H1 (cell line): Measurements from ENCODE around the gene EEPD1. TPM values are rescaled to one million over a fixed set of nuclear protein-coding genes. Genes with fewer than 3 reads are reported as not detected.

ENCODE experiments used
- CTCF ChIA-PET: fragments of 300-600 bp; sonication (Branson Sonifier 250); formaldehyde crosslinking; loops from one replicate; lab custom pipeline; 2021; ENCODE audit not compliant: partially characterized antibody; lab: Charles Lee
- POLR2A ChIA-PET: fragments of 300-600 bp; sonication (Branson Sonifier 250); formaldehyde crosslinking; loops from one replicate; lab custom pipeline; 2021; ENCODE audit warnings: inconsistent platforms; ENCODE audit not compliant: partially characterized antibody; lab: Charles Lee
- DNase-seq, 2 experiments: peaks; one replicate each; pipeline versions ENCODE4 v3.0.0 to v3.0.0-alpha.2; 2010 to 2022; ENCODE audit warnings: low spot score in 2 of 2, low read depth in 1 of 2, mixed read lengths in 1 of 2
- FAIRE-seq: peaks from 2 replicates; lab custom pipeline; 2011; peaks lifted over from hg19 to GRCh38; lab: Jason Lieb, UNC
- H2AFZ ChIP-seq: 2 replicates; pipeline ENCODE4 v1.8.1; 2012; ENCODE audit warnings: low read length, inconsistent platforms
- H2AK5ac ChIP-seq: 2 replicates; pipeline ENCODE4 v1.6.1; 2013; ENCODE audit warnings: low read depth, low read length
- H2BK120ac ChIP-seq: replicated peaks from 2 replicates; pipeline ENCODE3; 2013; ENCODE audit warnings: low read depth, low read length, inconsistent platforms
- H2BK12ac ChIP-seq: 2 replicates; pipeline ENCODE4 v1.6.1; 2013; ENCODE audit warnings: low read depth, low read length
- H2BK15ac ChIP-seq: 2 replicates; pipeline ENCODE4 v1.6.1; 2013; ENCODE audit warnings: low read length
- H2BK20ac ChIP-seq: 2 replicates; pipeline ENCODE4 v1.6.1; 2013; ENCODE audit warnings: low read length
- H2BK5ac ChIP-seq: 2 replicates; pipeline ENCODE4 v1.6.1; 2013; ENCODE audit warnings: low read depth, low read length
- H3K14ac ChIP-seq: 2 replicates; pipeline ENCODE4 v1.6.1; 2013; ENCODE audit warnings: inconsistent platforms; ENCODE audit not compliant: insufficient read length
- H3K18ac ChIP-seq: 2 replicates; pipeline ENCODE4 v1.6.1; 2013; ENCODE audit warnings: low read length; ENCODE audit errors: extremely low read depth
- H3K23ac ChIP-seq: 2 replicates; pipeline ENCODE4 v1.6.1; 2013; ENCODE audit warnings: inconsistent platforms; ENCODE audit not compliant: insufficient read length
- H3K23me2 ChIP-seq: 2 replicates; pipeline ENCODE4 v1.6.1; 2013; ENCODE audit warnings: low read depth, low read length
- H3K27ac ChIP-seq: 2 replicates; pipeline ENCODE4 v1.6.1; 2011; ENCODE audit warnings: low read depth, low read length, inconsistent platforms
- H3K27me3 ChIP-seq, 4 experiments: replicated peaks in 1 of 4; 1 replicate in 1 of 4; 2 replicates in 3 of 4; pipeline versions ENCODE4 v1.6.1 to v1.8.1; 2011 to 2013; ENCODE audit warnings: low read length in 3 of 4, mild to moderate bottlenecking in 3 of 4, inconsistent platforms in 2 of 4, mixed read lengths in 2 of 4, moderate library complexity in 1 of 4; ENCODE audit not compliant: control insufficient read depth in 3 of 4, insufficient read depth in 3 of 4; ENCODE audit errors: extremely low read depth in 1 of 4
- H3K36me3 ChIP-seq, 4 experiments: 2 replicates each; pipeline versions ENCODE4 v1.6.1 to v1.8.1; 2011 to 2013; ENCODE audit warnings: mild to moderate bottlenecking in 4 of 4, low read length in 3 of 4, moderate library complexity in 2 of 4, control low read depth in 1 of 4, inconsistent platforms in 1 of 4; ENCODE audit not compliant: insufficient read depth in 4 of 4, control insufficient read depth in 2 of 4
- H3K4ac ChIP-seq: replicated peaks from 2 replicates; pipeline ENCODE3; 2013; ENCODE audit warnings: low read length, low read depth, mixed read lengths, inconsistent platforms; ENCODE audit not compliant: insufficient read length
- H3K4me1 ChIP-seq, 4 experiments: replicated peaks in 1 of 4; 1 replicate in 1 of 4; 2 replicates in 3 of 4; pipeline versions ENCODE4 v1.6.1 to v1.8.1; 2011 to 2013; ENCODE audit warnings: low read length in 3 of 4, inconsistent platforms in 2 of 4, mixed read lengths in 1 of 4; ENCODE audit not compliant: insufficient read depth in 4 of 4, control insufficient read depth in 3 of 4
- H3K4me2 ChIP-seq, 2 experiments: 2 replicates each; pipeline versions ENCODE4 v1.6.1 to v1.8.1; 2011 to 2013; ENCODE audit warnings: low read depth in 2 of 2, low read length in 2 of 2, control low read depth in 1 of 2, inconsistent platforms in 1 of 2, mild to moderate bottlenecking in 1 of 2; ENCODE audit not compliant: insufficient read depth in 1 of 2
- H3K4me3 ChIP-seq, 4 experiments: fragments of 200-600, 300-600 bp in 1 of 4; sonication (generic), shearing (Covaris generic), sonication (Bioruptor Twin) in 1 of 4; 2 replicates each; pipeline versions ENCODE4 v1.5.1 to v1.8.1; 2011 to 2016; ENCODE audit warnings: low read length in 4 of 4, low read depth in 3 of 4, control low read depth in 2 of 4, inconsistent platforms in 2 of 4, mild to moderate bottlenecking in 2 of 4, mixed read lengths in 1 of 4, moderate library complexity in 1 of 4; ENCODE audit not compliant: insufficient read depth in 2 of 4; ENCODE audit errors: extremely low read depth in 1 of 4
- H3K56ac ChIP-seq: replicated peaks from 2 replicates; pipeline ENCODE3; 2013; ENCODE audit warnings: low read depth, mild to moderate bottlenecking, mixed read lengths, low read length, inconsistent platforms; ENCODE audit not compliant: insufficient read length
- H3K79me1 ChIP-seq: 2 replicates; pipeline ENCODE4 v1.6.1; 2013; ENCODE audit warnings: low read depth, low read length, control low read depth
- H3K79me2 ChIP-seq, 2 experiments: 2 replicates each; pipeline versions ENCODE4 v1.6.1 to v1.8.1; 2012 to 2013; ENCODE audit warnings: low read length in 2 of 2, mild to moderate bottlenecking in 2 of 2, inconsistent platforms in 1 of 2; ENCODE audit not compliant: insufficient read depth in 2 of 2, control insufficient read depth in 1 of 2
- H3K9ac ChIP-seq, 4 experiments: replicated peaks in 1 of 4; 1 replicate in 1 of 4; 2 replicates in 3 of 4; pipeline versions ENCODE4 v1.6.1 to v1.8.1; 2011 to 2013; ENCODE audit warnings: low read depth in 3 of 4, low read length in 3 of 4, control low read depth in 2 of 4, mild to moderate bottlenecking in 2 of 4, moderate library complexity in 2 of 4, inconsistent platforms in 1 of 4; ENCODE audit errors: extremely low read depth in 1 of 4
- H3K9me3 ChIP-seq, 2 experiments: 2 replicates each; pipeline versions ENCODE4 v1.6.1 to v1.8.1; 2012 to 2013; ENCODE audit warnings: mild to moderate bottlenecking in 2 of 2, moderate library complexity in 2 of 2, control low read depth in 1 of 2, inconsistent platforms in 1 of 2, low read depth in 1 of 2, low read length in 1 of 2, mixed read lengths in 1 of 2; ENCODE audit not compliant: insufficient read depth in 2 of 2
- H4K20me1 ChIP-seq, 2 experiments: replicated peaks in 1 of 2; 2 replicates each; pipeline versions ENCODE3 to v1.8.1; 2011 to 2013; ENCODE audit warnings: inconsistent platforms in 2 of 2, low read length in 2 of 2, mild to moderate bottlenecking in 1 of 2; ENCODE audit not compliant: insufficient read depth in 2 of 2, control insufficient read depth in 1 of 2
- H4K5ac ChIP-seq: 2 replicates; pipeline ENCODE4 v1.6.1; 2013; ENCODE audit warnings: low read length, low read depth, mixed read lengths, inconsistent platforms; ENCODE audit not compliant: insufficient read length
- H4K8ac ChIP-seq: 2 replicates; pipeline ENCODE4 v1.8.0; 2013; ENCODE audit warnings: mild to moderate bottlenecking, moderate library complexity, low read length, inconsistent platforms; ENCODE audit not compliant: insufficient read depth; ENCODE audit errors: extremely low read depth
- H4K91ac ChIP-seq: replicated peaks from 2 replicates; pipeline ENCODE3; 2013; ENCODE audit warnings: low read length, mixed read lengths, inconsistent platforms; ENCODE audit not compliant: insufficient read length
- CEBPB ChIP-seq: IDR thresholded peaks from 2 replicates; pipeline ENCODE4 v1.6.1; 2012; ENCODE audit warnings: low read depth, low read length
- CHD1 ChIP-seq: IDR thresholded peaks from 2 replicates; pipeline ENCODE4 v1.6.1; 2012; ENCODE audit warnings: low read depth, low read length, improper control_type of control experiment
- GTF2F1 ChIP-seq: IDR thresholded peaks from 2 replicates; pipeline ENCODE4 v1.6.1; 2012; ENCODE audit warnings: low read depth, low read length, improper control_type of control experiment, borderline replicate concordance
- KDM5A ChIP-seq: fragments of 200-600 bp; IDR thresholded peaks from 2 replicates; pipeline ENCODE4 v1.7.1; 2012; ENCODE audit warnings: mild to moderate bottlenecking, low read length, inconsistent platforms, mixed read lengths
- PHF8 ChIP-seq: fragments of 200-600 bp; sonication (generic); conservative IDR thresholded peaks from 2 replicates; pipeline ENCODE4 v1.7.1; 2012; ENCODE audit warnings: low read depth, mild to moderate bottlenecking, inconsistent platforms, low read length, moderate library complexity
- SAP30 ChIP-seq: fragments of 300-600 bp; sonication (generic); IDR thresholded peaks from 2 replicates; pipeline ENCODE4 v1.7.1; 2012; ENCODE audit warnings: low read length, moderate library complexity, mild to moderate bottlenecking, inconsistent platforms; ENCODE audit not compliant: insufficient read depth, insufficient replicate concordance
- SIX5 ChIP-seq: IDR thresholded peaks from 2 replicates; pipeline ENCODE4 v1.6.1; 2011; ENCODE audit warnings: mild to moderate bottlenecking, low read depth, low read length
- SUZ12 ChIP-seq: fragments of 200-600 bp; sonication (generic); IDR thresholded peaks from 2 replicates; pipeline ENCODE4 v1.6.1; 2012; ENCODE audit warnings: mild to moderate bottlenecking, inconsistent platforms, low read length, moderate library complexity, mixed read lengths
- TAF7 ChIP-seq: optimal IDR thresholded peaks from 2 replicates; pipeline ENCODE3; 2011; ENCODE audit warnings: low read depth, mild to moderate bottlenecking, inconsistent platforms, low read length, moderate library complexity, borderline replicate concordance
- WGBS, 2 experiments: shearing (Covaris generic) in 1 of 2; methylation state at CpG; one replicate each; pipeline versions ENCODE4 v1.1.6 to v1.1.7; 2013 to 2015; ENCODE audit warnings: low lambda C conversion rate in 2 of 2, mixed read lengths in 2 of 2, inconsistent platforms in 1 of 2, low coverage in 1 of 2, missing lambda C conversion rate in 1 of 2; ENCODE audit not compliant: insufficient replicate concordance in 2 of 2, insufficient coverage in 1 of 2, insufficient read length in 1 of 2; ENCODE audit errors: extremely low coverage in 1 of 2, missing lambda C conversion rate in 1 of 2; 5-methylcytosine and 5-hydroxymethylcytosine counted together
- polyA plus RNA-seq, 7 experiments: library from polyadenylated mRNA; depleted of rRNA in 3 of 7; stranded (reverse) in 5 of 7; unstranded in 2 of 7; fragments of >200 nt in 5 of 7; fragments of 200-250 nt in 2 of 7; gene quantifications; 1 replicate in 5 of 7; 2 replicates in 1 of 7; 4 replicates in 1 of 7; pipeline versions ENCODE4 v1.2.1 to v1.2.3, GENCODE V29; 2011 to 2013; ENCODE audit warnings: missing spikeins in 2 of 7, mixed read lengths in 2 of 7
- total RNA-seq: library from RNA; stranded (reverse); fragmentation: NEBNext Ultra II Directional; extraction: Animal tissue kit (Norgen Biotek cat#: 25700); gene quantifications from 2 replicates; pipeline ENCODE4 v1.2.1, GENCODE V29; 2021

Gene EEPD1
- total and polyA plus RNA-seq, 2 of the 8 experiments (the other 6 are each of a cell fraction or from before 2014, with no cell fraction given), result 3.1 to 7.8 TPM

DNA sequence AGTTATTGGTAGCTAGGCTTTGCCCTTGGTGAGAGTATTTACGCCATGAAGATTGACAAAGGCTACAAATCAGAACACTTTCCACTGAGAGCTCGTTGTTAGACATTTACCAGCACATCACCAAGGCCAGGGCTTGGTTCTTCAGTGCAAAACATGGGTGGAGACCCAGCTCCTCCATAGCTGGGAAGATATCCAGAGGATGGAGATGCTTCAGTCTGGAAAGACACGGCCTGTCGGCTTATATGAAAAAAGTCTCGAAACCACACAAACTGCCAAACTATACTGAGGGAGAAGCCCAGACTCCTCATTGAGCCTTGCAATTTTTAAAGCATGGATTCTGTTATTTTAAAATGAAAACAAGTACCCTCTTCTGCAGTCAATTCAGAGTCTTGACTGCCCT lies 153.2 kb downstream of the EEPD1 start:
- H3K4ac ChIP-seq, result no peak overlapping the region
- WGBS, 2 experiments, result 85% methylated on average over 5 of the region's 5 CpGs; no CpG with 5 or more reads in 1 of the 2 experiments
- no peaks in the 10 kb centered on the region for H3K27me3 ChIP-seq
- H3K9me3 ChIP-seq, result no peaks in the 10 kb centered on the region
- H3K4me3 ChIP-seq, result no peak overlapping the region
- H4K5ac ChIP-seq, result no peak overlapping the region
- no peak overlapping the region for H3K23ac ChIP-seq
- no peak overlapping the region for H2BK12ac ChIP-seq
- H3K4me1 ChIP-seq, result peaks cover 0 to 9% (median 0%) of the 10 kb centered on the region in 4 experiments; a peak in 2 of 7 replicates
- H2BK120ac ChIP-seq, result no peak overlapping the region
- H2AFZ ChIP-seq, result no peak overlapping the region
- H3K23me2 ChIP-seq, result no peaks in the 10 kb centered on the region
- no peaks in the 10 kb centered on the region for H3K79me1 ChIP-seq
- H2BK15ac ChIP-seq, result no peak overlapping the region
- H4K91ac ChIP-seq, result no peak overlapping the region
- ChIA-PET POLR2A (no interaction called here), CTCF (interaction anchor here (0.8 to 1.3 kb wide), 6 partner anchors 10 to 317 kb away, joined by 3 to 6 read pairs (median 3); no protein-coding TSS in a partner anchor)
- H3K56ac ChIP-seq, result no peak overlapping the region
- H3K9ac ChIP-seq, result no peak overlapping the region
- no peak for FAIRE-seq
- no peak for DNase-seq
- H3K4me2 ChIP-seq, result no peak overlapping the region
- H3K14ac ChIP-seq, result no peak overlapping the region
- H2BK5ac ChIP-seq, result no peak overlapping the region
- no peak overlapping the region for H2BK20ac ChIP-seq
- peaks cover 0 to 2% of the 10 kb centered on the region in 2 experiments for H4K20me1 ChIP-seq
- no peaks in the 10 kb centered on the region for H3K79me2 ChIP-seq
- no peak overlapping the region for H2AK5ac ChIP-seq
- H3K27ac ChIP-seq, result no peak overlapping the region
- H3K18ac ChIP-seq, result no peak overlapping the region
- H4K8ac ChIP-seq, result no peak overlapping the region
- no peaks in the 10 kb centered on the region for H3K36me3 ChIP-seq
- TF ChIP-seq CHD1, result no peak
- TF ChIP-seq SIX5, result no peak
- TF ChIP-seq KDM5A, result no peak
- TF ChIP-seq PHF8, result no peak
- no peak for TF ChIP-seq GTF2F1
- no peak for TF ChIP-seq SAP30
- no peak for TF ChIP-seq TAF7
- no peak for TF ChIP-seq SUZ12
- no peak for TF ChIP-seq CEBPB
